Measurements from ENCODE around the gene TFAP2B. TPM values are rescaled to one million over a fixed set of nuclear protein-coding genes. Genes with fewer than 3 reads are reported as not detected.

Gene TFAP2B
- polyA plus RNA-seq, 1 donor = not detected

DNA sequence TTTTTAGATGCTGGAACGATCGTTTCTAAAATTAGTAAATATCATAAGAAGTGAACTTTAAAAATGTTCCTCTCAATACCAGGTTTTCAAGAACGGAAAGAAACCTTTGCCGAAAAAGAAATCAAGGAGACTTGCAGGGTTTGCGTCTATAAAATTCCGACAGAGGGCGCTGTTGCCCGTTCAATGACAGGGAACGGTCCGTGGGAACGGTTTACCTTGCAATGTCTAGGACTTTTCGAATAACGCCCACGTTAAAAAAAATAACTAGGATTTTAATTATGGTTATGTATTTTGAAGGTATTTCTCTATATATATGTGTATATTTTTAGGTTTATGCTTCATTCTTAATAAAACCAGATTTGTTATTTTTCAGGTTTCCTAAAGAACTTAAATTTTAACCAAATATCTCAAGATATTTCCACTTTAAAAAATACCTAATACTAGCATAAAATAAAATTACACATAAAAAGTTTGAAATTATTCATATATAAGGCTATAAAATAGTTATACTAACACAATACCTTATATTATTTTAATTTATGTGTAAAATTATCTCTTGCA, 2.5 kb upstream of the TFAP2B start:
- H3K4me3 ChIP-seq (ENCODE audit: low read length) = peak overlapping the region; percentile 51
- H3K27me3 ChIP-seq (ENCODE audit: control insufficient read depth, insufficient read depth, low read length) = peaks cover 51% of the 10 kb centered on the region
- WGBS (ENCODE audit: insufficient coverage, low lambda C conversion rate) = 6% methylated on average over 3 of the region's 14 CpGs

GRCh38 chr6:50816947-50817645, 1.6 kb upstream of the TFAP2B start:
- no peak for DNase-seq
- H3K4me1 ChIP-seq (ENCODE audit: control insufficient read depth, insufficient read depth, low read length) = no peaks in the 10 kb centered on the region
- H3K4me3 ChIP-seq (ENCODE audit: low read length) = no peak overlapping the region
- H3K27me3 ChIP-seq (ENCODE audit: control insufficient read depth, insufficient read depth, low read length) = peaks cover 60% of the 10 kb centered on the region
- H3K36me3 ChIP-seq (ENCODE audit: control insufficient read depth, insufficient read depth, low read length) = no peaks in the 10 kb centered on the region
- H3K9me3 ChIP-seq (ENCODE audit: control insufficient read depth, low read depth, low read length) = peaks cover 4% of the 10 kb centered on the region
- WGBS (ENCODE audit: insufficient coverage, low lambda C conversion rate) = 19% methylated on average over 3 of the region's 15 CpGs
- H3K27ac ChIP-seq (ENCODE audit: low read length) = no peak overlapping the region

More for the DNA sequence above, 2.5 kb upstream of the TFAP2B start:
- Histone ChIP-seq H3K36me3 (ENCODE audit: control insufficient read depth, insufficient read depth, low read length) (no peaks in the 10 kb centered on the region), H3K9me3 (ENCODE audit: control insufficient read depth, low read depth, low read length) (peaks cover 4% of the 10 kb centered on the region), H3K27ac (ENCODE audit: low read length) (no peak overlapping the region), H3K4me1 (ENCODE audit: control insufficient read depth, insufficient read depth, low read length) (no peaks in the 10 kb centered on the region)
- DNase-seq = peak; percentile 43 to 65

DNA sequence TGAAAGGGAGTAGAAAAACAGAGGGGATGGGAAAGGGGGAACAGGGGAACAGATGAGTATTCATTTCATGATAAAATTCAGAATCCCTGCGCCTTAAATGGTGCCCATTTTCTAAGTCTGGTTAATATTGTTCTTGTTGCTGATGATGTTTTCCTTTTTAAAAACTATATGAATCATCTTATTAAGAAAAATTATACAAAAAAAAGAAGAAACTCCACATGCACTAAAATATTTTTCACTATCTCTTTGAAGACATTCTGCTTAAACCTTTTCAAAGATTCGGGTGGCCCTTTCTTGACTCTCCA, 1.1 kb upstream of the TFAP2B start:
- H3K27ac ChIP-seq (ENCODE audit: low read length) = no peak overlapping the region
- H3K27me3 ChIP-seq (ENCODE audit: control insufficient read depth, insufficient read depth, low read length) = peaks cover 65% of the 10 kb centered on the region
- H3K4me1 ChIP-seq (ENCODE audit: control insufficient read depth, insufficient read depth, low read length) = no peaks in the 10 kb centered on the region
- H3K9me3 ChIP-seq (ENCODE audit: control insufficient read depth, low read depth, low read length) = peaks cover 4% of the 10 kb centered on the region
- no peak overlapping the region for H3K4me3 ChIP-seq (ENCODE audit: low read length)
- H3K36me3 ChIP-seq (ENCODE audit: control insufficient read depth, insufficient read depth, low read length) = no peaks in the 10 kb centered on the region
- 0% methylated on average over 1 of the region's 2 CpGs for WGBS (ENCODE audit: insufficient coverage, low lambda C conversion rate)
- DNase-seq = no peak

- Histone ChIP-seq H3K4me1 (ENCODE audit: control insufficient read depth, insufficient read depth, low read length) (no peaks in the 10 kb centered on the region), H3K27me3 (ENCODE audit: control insufficient read depth, insufficient read depth, low read length) (peaks cover 70% of the 10 kb centered on the region), H3K9me3 (ENCODE audit: control insufficient read depth, low read depth, low read length) (peaks cover 4% of the 10 kb centered on the region), H3K27ac (ENCODE audit: low read length) (no peak overlapping the region), H3K4me3 (ENCODE audit: low read length) (no peak overlapping the region), H3K36me3 (ENCODE audit: control insufficient read depth, insufficient read depth, low read length) (no peaks in the 10 kb centered on the region)
- no peak for DNase-seq
- WGBS (ENCODE audit: insufficient coverage, low lambda C conversion rate) = 16% methylated on average over 2 of the region's 6 CpGs
These were observed 651 bp upstream of the TFAP2B start for GRCh38 chr6:50818020-50818419.

GRCh38 chr6:50819466-50819903, 814 bp downstream of the TFAP2B start:
- WGBS (ENCODE audit: insufficient coverage, low lambda C conversion rate) = no CpG with 5 or more reads among the region's 45 CpGs
- H3K27me3 ChIP-seq (ENCODE audit: control insufficient read depth, insufficient read depth, low read length) = peaks cover 84% of the 10 kb centered on the region
- H3K9me3 ChIP-seq (ENCODE audit: control insufficient read depth, low read depth, low read length) = peaks cover 8% of the 10 kb centered on the region
- no peaks in the 10 kb centered on the region for H3K4me1 ChIP-seq (ENCODE audit: control insufficient read depth, insufficient read depth, low read length)
- peak in 1 of 2 donors; percentile 15 for DNase-seq
- H3K4me3 ChIP-seq (ENCODE audit: low read length) = no peak overlapping the region
- H3K27ac ChIP-seq (ENCODE audit: low read length) = no peak overlapping the region
- H3K36me3 ChIP-seq (ENCODE audit: control insufficient read depth, insufficient read depth, low read length) = no peaks in the 10 kb centered on the region

DNA sequence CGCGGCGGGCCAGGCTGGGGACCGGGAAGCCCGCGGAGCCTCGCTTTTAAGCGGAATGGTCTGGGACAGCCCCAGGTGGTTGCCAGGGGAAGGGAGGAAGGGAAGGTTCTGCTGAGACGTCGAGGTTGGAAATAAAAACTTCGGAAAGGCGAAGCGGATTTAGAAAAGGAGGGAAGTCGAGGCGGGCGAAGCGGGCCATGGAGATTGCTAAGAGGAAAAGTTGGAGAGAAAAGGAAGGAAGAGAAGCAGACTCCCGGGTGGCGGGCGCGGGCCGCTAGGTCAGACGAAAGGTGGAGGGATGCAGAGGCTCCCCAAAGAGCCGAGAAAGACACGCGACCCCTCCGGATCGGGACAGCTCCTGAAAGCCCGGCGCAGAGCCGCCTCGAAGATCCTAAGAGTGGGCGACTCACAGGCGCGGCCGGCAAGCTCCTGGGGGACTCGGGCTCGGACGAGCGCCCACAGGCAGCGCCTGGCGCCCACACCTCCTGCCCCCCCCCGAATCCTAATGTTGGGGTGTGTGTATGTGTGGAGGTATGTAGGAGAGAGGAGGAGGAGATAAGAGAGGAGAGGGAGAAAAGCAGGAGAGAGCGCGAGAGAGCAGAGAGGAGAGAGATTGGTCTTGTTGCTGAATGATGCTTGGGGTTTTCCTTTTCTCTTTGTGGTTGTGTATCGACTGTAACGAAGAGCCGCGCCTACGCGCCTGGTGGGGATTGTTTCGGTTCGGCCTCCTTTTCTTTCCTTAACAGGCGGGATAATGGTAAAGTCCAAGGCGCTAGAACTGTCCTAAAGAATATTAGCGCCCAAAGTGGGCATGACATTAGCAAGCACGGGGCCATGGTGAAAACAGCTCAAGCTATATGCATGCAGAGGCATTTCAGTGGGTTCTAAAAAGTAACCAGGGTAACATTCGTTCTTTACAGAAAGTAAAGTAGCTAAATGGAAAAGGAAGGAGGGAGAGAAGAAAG, 1.5 kb downstream of the TFAP2B start:
- no peak overlapping the region for H3K27ac ChIP-seq (ENCODE audit: low read length)
- H3K4me3 ChIP-seq (ENCODE audit: low read length) = no peak overlapping the region
- H3K4me1 ChIP-seq (ENCODE audit: control insufficient read depth, insufficient read depth, low read length) = no peaks in the 10 kb centered on the region
- no peaks in the 10 kb centered on the region for H3K36me3 ChIP-seq (ENCODE audit: control insufficient read depth, insufficient read depth, low read length)
- peaks cover 8% of the 10 kb centered on the region for H3K9me3 ChIP-seq (ENCODE audit: control insufficient read depth, low read depth, low read length)
- DNase-seq = no peak
- H3K27me3 ChIP-seq (ENCODE audit: control insufficient read depth, insufficient read depth, low read length) = peaks cover 85% of the 10 kb centered on the region
- 3% methylated on average over 10 of the region's 58 CpGs for WGBS (ENCODE audit: insufficient coverage, low lambda C conversion rate)

- no peak overlapping the region for H3K27ac ChIP-seq (ENCODE audit: low read length)
- H3K9me3 ChIP-seq (ENCODE audit: control insufficient read depth, low read depth, low read length) = peaks cover 8% of the 10 kb centered on the region
- H3K36me3 ChIP-seq (ENCODE audit: control insufficient read depth, insufficient read depth, low read length) = no peaks in the 10 kb centered on the region
- no peaks in the 10 kb centered on the region for H3K4me1 ChIP-seq (ENCODE audit: control insufficient read depth, insufficient read depth, low read length)
- no peak for DNase-seq
- 0% methylated on average over 2 of the region's 5 CpGs for WGBS (ENCODE audit: insufficient coverage, low lambda C conversion rate)
- H3K4me3 ChIP-seq (ENCODE audit: low read length) = no peak overlapping the region
- peaks cover 92% of the 10 kb centered on the region for H3K27me3 ChIP-seq (ENCODE audit: control insufficient read depth, insufficient read depth, low read length)
These were observed 2.2 kb downstream of the TFAP2B start for GRCh38 chr6:50820869-50821264.

- no peak overlapping the region for H3K27ac ChIP-seq (ENCODE audit: low read length)
- H3K36me3 ChIP-seq (ENCODE audit: control insufficient read depth, insufficient read depth, low read length) = no peaks in the 10 kb centered on the region
- DNase-seq = no peak
- no peak overlapping the region for H3K4me3 ChIP-seq (ENCODE audit: low read length)
- H3K27me3 ChIP-seq (ENCODE audit: control insufficient read depth, insufficient read depth, low read length) = peaks cover 99% of the 10 kb centered on the region
- H3K4me1 ChIP-seq (ENCODE audit: control insufficient read depth, insufficient read depth, low read length) = no peaks in the 10 kb centered on the region
- 0% methylated on average over 2 of the region's 20 CpGs for WGBS (ENCODE audit: insufficient coverage, low lambda C conversion rate)
- H3K9me3 ChIP-seq (ENCODE audit: control insufficient read depth, low read depth, low read length) = peaks cover 8% of the 10 kb centered on the region
These were observed 2.9 kb downstream of the TFAP2B start for GRCh38 chr6:50821441-50822077.

DNA sequence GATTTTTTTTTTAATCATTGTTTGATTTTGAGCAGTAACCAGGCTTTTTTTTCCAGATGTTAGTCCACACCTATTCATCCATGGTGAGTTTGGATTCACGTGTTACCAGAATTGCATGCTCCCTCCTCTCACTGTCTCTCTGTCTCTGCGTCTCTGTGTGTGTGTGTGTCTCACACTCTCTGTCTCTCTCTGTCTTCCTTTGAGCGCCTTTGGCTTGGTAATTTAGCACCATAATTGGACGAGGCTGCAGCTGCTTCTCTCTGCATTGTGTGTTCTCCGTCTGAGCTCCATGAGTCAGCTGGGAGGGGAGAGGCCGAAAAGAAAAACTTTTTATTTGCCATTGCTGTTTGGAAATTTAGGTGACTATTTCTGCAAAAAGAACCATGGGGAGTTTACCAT, 3.4 kb downstream of the TFAP2B start:
- no peak for DNase-seq
- Histone ChIP-seq H3K9me3 (ENCODE audit: control insufficient read depth, low read depth, low read length) (peaks cover 8% of the 10 kb centered on the region), H3K36me3 (ENCODE audit: control insufficient read depth, insufficient read depth, low read length) (no peaks in the 10 kb centered on the region), H3K27me3 (ENCODE audit: control insufficient read depth, insufficient read depth, low read length) (peaks cover 99% of the 10 kb centered on the region), H3K4me3 (ENCODE audit: low read length) (no peak overlapping the region), H3K4me1 (ENCODE audit: control insufficient read depth, insufficient read depth, low read length) (no peaks in the 10 kb centered on the region), H3K27ac (ENCODE audit: low read length) (no peak overlapping the region)
- 0% methylated on average over 1 of the region's 6 CpGs for WGBS (ENCODE audit: insufficient coverage, low lambda C conversion rate)

Data from large intestine (tissue), 3 donors.